Smooth muscle cell of the coronary artery (primary cell): ENCODE results near the gene RBMS1. TPM values are rescaled to one million over a fixed set of nuclear protein-coding genes. Genes with fewer than 3 reads are reported as not detected.

Experiments used
- total RNA-seq: library from RNA; depleted of rRNA; stranded (reverse); fragments of >200 nt; gene quantifications from 2 replicates; pipeline ENCODE4 v1.2.3, GENCODE V29; 2014; ENCODE audit warnings: low replicate concordance

RBMS1 gene
- 68.7 and 87.6 TPM in 2 replicates for total RNA-seq

GRCh38 chr2:160493227-160494028 lies at the start of gene RBMS1:
TSS of gene RBMS1 (minus strand) at chr2:160493807. CDS start at chr2:160493363, 444 bp downstream.

